ENCODE measurements around the gene RNF144A.

- no peak for TF ChIP-seq EZH2 (IDR thresholded peaks at IDR 0.05; ENCODE audit: borderline replicate concordance, low read depth, low read length, severe bottlenecking)
- TF ChIP-seq CTCF (IDR thresholded peaks at IDR 0.05; ENCODE audit: extremely low read depth in 1 of 2, insufficient read depth in 1 of 2, low read depth in 1 of 2, low read length in 2 of 2), result no peak
- TF ChIP-seq GATA2 (IDR thresholded peaks at IDR 0.05; ENCODE audit: insufficient read depth, insufficient read length, low read depth, low read length), result no peak
- TF ChIP-seq POLR2A (IDR thresholded peaks at IDR 0.05; ENCODE audit: low read depth, low read length), result no peak
- no peak for TF ChIP-seq MYC (IDR thresholded peaks at IDR 0.05; ENCODE audit: low read depth, low read length)
- TF ChIP-seq JUN (IDR thresholded peaks at IDR 0.05; ENCODE audit: borderline replicate concordance, insufficient read depth, insufficient read length, low read depth), result no peak
- TF ChIP-seq POLR2AphosphoS5 (IDR thresholded peaks at IDR 0.05; ENCODE audit: insufficient read depth, low read depth, low read length), result no peak
- TF ChIP-seq FOS (IDR thresholded peaks at IDR 0.05; ENCODE audit: borderline replicate concordance, insufficient read depth, low read length), result no peak
Observed at GRCh38 chr2:7029291-7030059, 112.3 kb downstream of the RNF144A start.

All from endothelial cell of umbilical vein (primary cell).